Cardiac fibroblast (primary cell): ENCODE results near the gene TUBG1.

Source experiments
- DNase-seq, 2 donors: peaks; one replicate each; pipeline versions ENCODE4 v3.0.0 to v3.0.0-alpha.2; 2010; ENCODE audit warnings: low read depth in 2 of 2
- H3K4me3 ChIP-seq, 2 donors: replicated peaks in 1 of 2; 1 replicate in 1 of 2; 2 replicates in 1 of 2; pipeline ENCODE4 v1.5.1; 2011; ENCODE audit warnings: low read depth in 2 of 2, low read length in 2 of 2, mild to moderate bottlenecking in 2 of 2, moderate library complexity in 1 of 2
- TF ChIP-seq, protein P1 (sequence below): IDR thresholded peaks from one replicate; pipeline ENCODE4 v1.5.1; 2011; ENCODE audit warnings: low read depth, mild to moderate bottlenecking, low read length, inconsistent platforms

TUBG1 gene

DNA sequence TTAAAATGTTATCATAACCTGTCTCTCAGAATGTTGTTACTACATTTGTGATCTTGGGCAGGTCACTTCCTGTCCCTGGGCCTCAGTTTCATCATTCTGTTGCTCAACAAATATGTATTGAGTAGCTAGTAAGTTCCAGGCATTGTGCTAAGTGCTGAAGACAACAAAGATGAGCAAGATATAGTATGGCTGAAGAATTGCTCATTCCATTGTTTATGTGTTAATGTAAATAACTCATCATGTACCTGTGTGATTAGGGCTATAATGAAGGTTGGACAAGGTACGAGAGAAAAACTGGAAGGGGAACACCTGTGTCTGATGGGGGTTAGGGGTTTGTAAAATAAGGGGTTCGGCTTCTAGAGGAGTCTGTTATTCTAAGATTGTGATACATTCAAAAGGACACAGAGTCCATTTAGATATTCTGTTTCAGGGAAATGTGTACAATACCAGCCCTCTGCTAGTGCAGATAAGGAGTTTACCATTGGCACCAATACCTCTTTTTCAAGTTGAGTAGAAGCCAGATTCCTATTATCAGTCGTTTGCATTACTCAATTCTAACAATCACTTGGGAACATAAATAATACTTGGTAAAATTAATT is 20.0 kb downstream of the TUBG1 start:
- no peak overlapping the region for H3K4me3 ChIP-seq
- TF ChIP-seq, protein P1, sequence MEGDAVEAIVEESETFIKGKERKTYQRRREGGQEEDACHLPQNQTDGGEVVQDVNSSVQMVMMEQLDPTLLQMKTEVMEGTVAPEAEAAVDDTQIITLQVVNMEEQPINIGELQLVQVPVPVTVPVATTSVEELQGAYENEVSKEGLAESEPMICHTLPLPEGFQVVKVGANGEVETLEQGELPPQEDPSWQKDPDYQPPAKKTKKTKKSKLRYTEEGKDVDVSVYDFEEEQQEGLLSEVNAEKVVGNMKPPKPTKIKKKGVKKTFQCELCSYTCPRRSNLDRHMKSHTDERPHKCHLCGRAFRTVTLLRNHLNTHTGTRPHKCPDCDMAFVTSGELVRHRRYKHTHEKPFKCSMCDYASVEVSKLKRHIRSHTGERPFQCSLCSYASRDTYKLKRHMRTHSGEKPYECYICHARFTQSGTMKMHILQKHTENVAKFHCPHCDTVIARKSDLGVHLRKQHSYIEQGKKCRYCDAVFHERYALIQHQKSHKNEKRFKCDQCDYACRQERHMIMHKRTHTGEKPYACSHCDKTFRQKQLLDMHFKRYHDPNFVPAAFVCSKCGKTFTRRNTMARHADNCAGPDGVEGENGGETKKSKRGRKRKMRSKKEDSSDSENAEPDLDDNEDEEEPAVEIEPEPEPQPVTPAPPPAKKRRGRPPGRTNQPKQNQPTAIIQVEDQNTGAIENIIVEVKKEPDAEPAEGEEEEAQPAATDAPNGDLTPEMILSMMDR = no peak
- peak; percentile 57 to 67 for DNase-seq

DNA sequence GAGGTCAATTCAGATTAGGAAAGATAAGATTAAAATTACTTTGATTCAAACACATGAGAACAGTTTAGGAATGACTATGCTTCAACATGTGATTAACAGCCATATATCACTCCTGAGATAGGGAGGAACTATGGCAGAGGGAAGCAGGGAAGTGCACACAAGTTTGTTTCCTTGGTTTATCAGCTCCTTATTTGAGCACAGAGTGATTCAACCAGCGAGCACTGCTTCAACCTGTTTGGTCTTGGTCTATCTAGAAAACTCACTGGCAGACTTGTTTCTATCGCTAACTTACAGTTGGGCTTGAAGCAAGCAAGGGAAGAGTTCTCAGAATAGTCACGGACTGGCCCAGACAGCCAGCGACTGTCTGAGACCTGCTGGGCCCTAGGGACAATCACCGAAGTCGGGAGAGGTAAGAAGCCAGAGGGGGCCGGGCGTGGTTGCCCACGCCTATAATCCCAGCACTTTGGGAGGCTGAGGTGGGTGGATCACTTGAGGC is 23.5 kb downstream of the TUBG1 start:
- H3K4me3 ChIP-seq = no peak overlapping the region
- TF ChIP-seq, protein P1 = no peak
- DNase-seq = no peak

DNA sequence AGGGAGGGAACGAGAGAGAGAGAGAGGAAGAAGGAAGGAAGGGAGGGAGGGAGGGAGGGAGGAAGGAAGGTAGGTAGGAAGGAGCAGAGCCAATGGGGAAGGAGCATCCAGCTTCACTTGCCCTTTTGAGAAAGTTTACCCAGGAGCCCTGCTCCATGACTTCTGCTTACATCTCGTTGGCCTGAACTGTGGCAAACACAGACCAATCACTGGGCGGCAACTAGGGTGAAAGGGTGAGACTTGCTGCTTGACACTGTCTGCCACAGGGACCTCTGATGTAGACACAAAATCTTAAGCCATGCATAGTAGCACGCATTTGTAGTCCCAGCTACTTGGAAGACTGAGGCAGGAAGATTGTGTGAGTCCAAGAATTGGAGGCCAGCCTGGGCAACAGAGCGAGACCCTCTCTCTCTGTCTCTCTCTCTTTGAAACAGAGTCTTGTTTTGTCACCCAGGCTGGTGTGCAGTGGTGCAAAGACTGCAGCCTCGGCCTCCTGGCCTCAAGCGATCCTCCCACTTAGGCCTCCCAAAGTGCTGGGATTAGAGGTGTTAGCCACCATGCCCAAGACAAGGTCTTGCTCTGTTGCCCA is 30.1 kb downstream of the TUBG1 start:
- H3K4me3 ChIP-seq = no peak overlapping the region
- no peak for DNase-seq
- TF ChIP-seq, protein P1 = no peak

DNA sequence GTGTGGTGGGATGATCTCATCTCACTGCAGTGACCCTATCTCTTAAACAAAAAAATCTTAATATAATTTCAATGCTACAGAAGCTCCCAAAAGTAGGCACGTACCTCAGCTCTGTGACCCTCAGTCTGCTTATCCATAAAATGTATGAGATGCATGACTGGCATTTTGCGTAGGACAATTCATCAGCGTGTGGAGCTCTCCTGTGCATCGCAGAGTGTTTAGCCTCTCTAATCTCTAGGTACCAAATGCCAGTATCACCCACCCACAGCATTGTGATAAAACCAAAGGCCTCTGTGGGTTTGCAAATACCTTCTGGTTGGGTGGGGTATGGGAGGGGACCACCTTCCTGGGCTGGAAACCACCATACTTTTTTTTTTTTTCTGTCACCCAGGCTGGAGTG is 30.6 kb downstream of the TUBG1 start:
- DNase-seq = no peak
- TF ChIP-seq, protein P1 = no peak

DNA sequence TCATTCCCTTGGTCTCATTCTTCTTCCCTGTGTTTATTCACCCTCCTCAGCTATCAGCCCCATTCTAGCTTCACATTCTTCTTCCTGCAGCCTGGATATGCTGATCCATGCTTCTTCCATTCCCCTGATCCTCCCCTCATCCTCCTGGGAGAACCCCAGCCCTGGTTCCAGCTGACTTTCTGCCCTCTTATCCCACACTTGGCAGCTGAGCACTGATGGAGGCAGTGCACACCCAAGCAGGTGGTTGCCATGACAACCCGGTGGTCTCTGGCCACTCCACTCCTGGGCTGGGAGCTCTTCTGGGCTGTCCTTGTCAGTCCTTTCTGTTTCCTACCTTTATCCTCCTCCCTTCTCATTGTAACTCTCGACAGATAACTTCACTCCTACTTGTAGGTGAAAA is 32.9 kb downstream of the TUBG1 start:
- TF ChIP-seq, protein P1 = no peak
- no peak overlapping the region for H3K4me3 ChIP-seq
- DNase-seq = no peak

More for the DNA sequence above, 30.6 kb downstream of the TUBG1 start:
- no peak overlapping the region for H3K4me3 ChIP-seq

DNA sequence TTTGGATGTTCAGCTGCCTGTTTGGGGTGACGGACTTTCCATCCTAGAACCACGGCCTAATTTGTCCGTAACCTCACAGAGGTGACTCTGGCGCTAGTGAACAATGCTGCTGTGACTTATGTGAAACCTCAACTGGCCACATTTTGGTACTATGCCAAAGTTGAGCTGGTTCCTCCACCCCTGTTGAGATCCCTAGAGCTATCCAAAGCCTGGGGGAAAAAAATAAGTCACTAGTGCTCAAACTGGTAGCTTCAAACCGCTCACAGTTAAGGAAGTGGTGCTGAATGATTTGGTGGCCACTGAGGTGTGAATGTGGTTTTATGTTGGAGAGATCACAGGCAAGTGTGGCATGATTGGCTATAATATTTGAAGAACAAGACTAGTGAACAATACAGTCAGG is 38.3 kb downstream of the TUBG1 start:
- DNase-seq = no peak
- TF ChIP-seq, protein P1 = no peak
- H3K4me3 ChIP-seq = no peak overlapping the region

DNA sequence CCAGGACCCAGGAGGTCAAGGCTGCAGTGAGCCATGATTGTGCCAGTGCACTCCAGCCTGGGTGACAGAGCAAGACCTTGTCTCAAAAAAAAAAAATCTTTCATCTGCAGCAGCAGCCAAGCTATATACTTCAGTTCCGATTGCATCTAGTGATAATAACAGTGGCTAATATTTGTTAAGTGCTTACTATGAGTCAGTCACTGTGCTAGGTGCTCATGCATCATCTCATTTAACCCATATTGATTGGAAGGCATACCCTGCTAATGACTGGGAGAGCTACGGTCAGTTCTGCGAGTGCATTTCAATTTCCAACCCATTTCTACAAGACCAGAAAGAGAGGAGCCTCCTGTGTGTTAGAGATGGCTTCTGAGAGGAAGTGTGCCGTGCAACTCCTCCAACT is 41.9 kb downstream of the TUBG1 start:
- no peak for DNase-seq
- TF ChIP-seq, protein P1 = no peak
- H3K4me3 ChIP-seq = no peak overlapping the region
